Kidney (tissue), 14 donors: Measurements from ENCODE around the gene CNTNAP4. TPM values are rescaled to one million over a fixed set of nuclear protein-coding genes. Genes with fewer than 3 reads are reported as not detected.

Experiments
- DNase-seq, 5 donors: peaks; one replicate each; pipeline ENCODE4 v3.0.0-alpha.2; 2013 to 2020
- FAIRE-seq: peaks from 2 replicates; lab custom pipeline; 2012; peaks lifted over from hg19 to GRCh38; lab: Jason Lieb, UNC
- H3K27ac ChIP-seq, 2 donors: one replicate each; pipeline ENCODE4 v1.7.0; 2013; ENCODE audit warnings: low read depth in 2 of 2, low read length in 2 of 2, inconsistent platforms in 1 of 2
- H3K27me3 ChIP-seq: one replicate; pipeline ENCODE4 v1.7.1; 2013; ENCODE audit warnings: low read length, inconsistent platforms; ENCODE audit not compliant: control insufficient read depth, insufficient read depth
- H3K36me3 ChIP-seq, 3 donors: one replicate each; pipeline versions ENCODE4 v1.7.0 to v1.7.1; 2013; ENCODE audit warnings: low read length in 3 of 3, control low read depth in 1 of 3, inconsistent platforms in 1 of 3; ENCODE audit not compliant: insufficient read depth in 3 of 3, control insufficient read depth in 2 of 3
- H3K4me1 ChIP-seq, 3 donors: one replicate each; pipeline versions ENCODE4 v1.7.0 to v1.7.1; 2013; ENCODE audit warnings: low read length in 3 of 3, inconsistent platforms in 1 of 3, low read depth in 1 of 3; ENCODE audit not compliant: control insufficient read depth in 2 of 3, insufficient read depth in 2 of 3
- H3K4me3 ChIP-seq, 3 donors: one replicate each; pipeline versions ENCODE4 v1.7.0 to v1.8.1; 2013; ENCODE audit warnings: low read length in 3 of 3, control low read depth in 1 of 3, inconsistent platforms in 1 of 3
- H3K9ac ChIP-seq, 3 donors: one replicate each; pipeline versions ENCODE4 v1.7.0 to v1.7.1; 2013; ENCODE audit warnings: low read length in 3 of 3, control low read depth in 1 of 3, inconsistent platforms in 1 of 3
- H3K9me3 ChIP-seq, 3 donors: one replicate each; pipeline versions ENCODE4 v1.7.0 to v1.7.1; 2013; ENCODE audit warnings: low read length in 3 of 3, control low read depth in 1 of 3, inconsistent platforms in 1 of 3; ENCODE audit not compliant: control insufficient read depth in 2 of 3, insufficient read depth in 1 of 3
- CTCF ChIP-seq: IDR thresholded peaks from 3 replicates; pipeline ENCODE4 v1.5.1; 2012; ENCODE audit warnings: mild to moderate bottlenecking, moderate library complexity, borderline replicate concordance; ENCODE audit not compliant: insufficient read depth; ENCODE audit errors: extremely low read depth
- intact Hi-C: fragments of 100-400 bp; cut with DNase I; formaldehyde crosslinking; loops from one replicate; pipeline ENCODE4 v1.11.1; 2022
- polyA plus RNA-seq: library from polyadenylated mRNA; stranded (reverse); fragments of 350-450 nt; fragmentation: Illumina TruSeq; extraction: RNeasy Lipid Tissue Mini Kit (QIAGEN cat#74804); gene quantifications from one replicate; pipeline ENCODE4 v1.2.3, GENCODE V29; 2014; ENCODE audit warnings: low read depth, low replicate concordance; ENCODE audit not compliant: insufficient read depth
- total RNA-seq: library from RNA; stranded (reverse); fragmentation: NEBNext Ultra II Directional; extraction: Animal tissue kit (Norgen Biotek cat#: 25700); gene quantifications from one replicate; pipeline ENCODE4 v1.2.1, GENCODE V29; 2021
- donor health status: control.
- donor health status: control.
- donor health status: control.
- donor health status: control.
- donor health status: control.
- donor health status: DM: yes; HTN: yes; CAD: no.
- donor health status: Normal renal cell carcinoma (clear cell type).

CNTNAP4 gene
- total and polyA plus RNA-seq, 2 donors from 2014 or later: not detected

GRCh38 chr16:76373998-76374397 lies 96.8 kb downstream of the CNTNAP4 start:
- FAIRE-seq: no peak

GRCh38 chr16:76376988-76377387 lies 99.8 kb downstream of the CNTNAP4 start:
- FAIRE-seq (no peak), DNase-seq (no peak)
- Histone ChIP-seq H3K4me1 (no peaks in the 10 kb centered on the region), H3K4me3 (no peak overlapping the region), H3K27me3 (no peaks in the 10 kb centered on the region), H3K9me3 (no peaks in the 10 kb centered on the region), H3K36me3 (no peaks in the 10 kb centered on the region), H3K27ac (no peak overlapping the region), H3K9ac (no peak overlapping the region)
- intact Hi-C loops: no loop called here
- TF ChIP-seq CTCF: no peak

More at GRCh38 chr16:76373998-76374397, 96.8 kb downstream of the CNTNAP4 start:
- H3K27ac ChIP-seq: no peak overlapping the region
- H3K27me3 ChIP-seq: no peaks in the 10 kb centered on the region
- no peaks in the 10 kb centered on the region for H3K9me3 ChIP-seq
- no peak for DNase-seq
- H3K4me3 ChIP-seq: no peak overlapping the region
- no peak overlapping the region for H3K9ac ChIP-seq
- H3K4me1 ChIP-seq: no peaks in the 10 kb centered on the region
- TF ChIP-seq CTCF: no peak
- no peaks in the 10 kb centered on the region for H3K36me3 ChIP-seq
- intact Hi-C loops: no loop called here

- intact Hi-C loops: no loop called here
- no peak overlapping the region for H3K9ac ChIP-seq
- no peak for DNase-seq
- H3K27ac ChIP-seq: no peak overlapping the region
- no peaks in the 10 kb centered on the region for H3K4me1 ChIP-seq
- no peak overlapping the region for H3K4me3 ChIP-seq
- no peaks in the 10 kb centered on the region for H3K27me3 ChIP-seq
- H3K9me3 ChIP-seq: no peaks in the 10 kb centered on the region
- FAIRE-seq: no peak
- TF ChIP-seq CTCF: no peak
- no peaks in the 10 kb centered on the region for H3K36me3 ChIP-seq
Measured at GRCh38 chr16:76378020-76378419, 100.8 kb downstream of the CNTNAP4 start.

- no peaks in the 10 kb centered on the region for H3K4me1 ChIP-seq
- no peak for TF ChIP-seq CTCF
- no peaks in the 10 kb centered on the region for H3K36me3 ChIP-seq
- no peak overlapping the region for H3K27ac ChIP-seq
- no peak overlapping the region for H3K4me3 ChIP-seq
- no peaks in the 10 kb centered on the region for H3K9me3 ChIP-seq
- intact Hi-C loops: no loop called here
- FAIRE-seq (no peak), DNase-seq (no peak)
- no peak overlapping the region for H3K9ac ChIP-seq
- no peaks in the 10 kb centered on the region for H3K27me3 ChIP-seq
Measured at GRCh38 chr16:76381096-76381495, 103.9 kb downstream of the CNTNAP4 start.
